ENCODE results near the gene RAPGEF1. TPM values are rescaled to one million over a fixed set of nuclear protein-coding genes. Genes with fewer than 3 reads are reported as not detected.

Gene RAPGEF1
- total and polyA plus RNA-seq, 9 donors: 17.0 to 64.4 (median 36.4) TPM

GRCh38 chr9:131583337-131583645 is 156.6 kb downstream of the RAPGEF1 start:
- TF ChIP-seq POLR2A (IDR thresholded peaks at IDR 0.05) (no peak), EP300 (IDR thresholded peaks at IDR 0.05) (no peak), CTCF (IDR thresholded peaks at IDR 0.05) (no peak)
- Histone ChIP-seq H3K4me3 (no peak overlapping the region), H3K27ac (no peak overlapping the region), H3K9me3 (no peaks in the 10 kb centered on the region), H3K27me3 (no peaks in the 10 kb centered on the region), H3K36me3 (no peaks in the 10 kb centered on the region), H3K4me1 (ENCODE audit: insufficient read depth) (no peaks in the 10 kb centered on the region)
- DNase-seq: no peak
- intact Hi-C loops (cut with DNase I): no loop called here
- WGBS, 3 donors: 74 to 87% (median 76%) methylated on average over 5 of the region's 5 CpGs

- Histone ChIP-seq H3K27ac (no peak overlapping the region), H3K36me3 (no peaks in the 10 kb centered on the region), H3K4me1 (ENCODE audit: insufficient read depth) (no peaks in the 10 kb centered on the region), H3K9me3 (no peaks in the 10 kb centered on the region), H3K4me3 (no peak overlapping the region), H3K27me3 (no peaks in the 10 kb centered on the region)
- 90 to 93% (median 90%) methylated on average over 27 of the region's 27 CpGs for WGBS, 3 donors
- TF ChIP-seq CTCF (IDR thresholded peaks at IDR 0.05) (no peak), POLR2A (IDR thresholded peaks at IDR 0.05) (no peak), EP300 (IDR thresholded peaks at IDR 0.05) (no peak)
- intact Hi-C loops (cut with DNase I): no loop called here
- DNase-seq: no peak
Measured at GRCh38 chr9:131582466-131583336, 157.2 kb downstream of the RAPGEF1 start.

GRCh38 chr9:131582056-131582455 is 157.8 kb downstream of the RAPGEF1 start:
- no peak overlapping the region for H3K27ac ChIP-seq
- H3K9me3 ChIP-seq: no peaks in the 10 kb centered on the region
- no peaks in the 10 kb centered on the region for H3K27me3 ChIP-seq
- DNase-seq: no peak
- no peaks in the 10 kb centered on the region for H3K36me3 ChIP-seq
- H3K4me1 ChIP-seq (ENCODE audit: insufficient read depth): no peaks in the 10 kb centered on the region
- 84 to 91% (median 90%) methylated on average over 10 of the region's 10 CpGs for WGBS, 3 donors
- H3K4me3 ChIP-seq: no peak overlapping the region
- no peak for TF ChIP-seq POLR2A (IDR thresholded peaks at IDR 0.05)
- TF ChIP-seq CTCF (IDR thresholded peaks at IDR 0.05): no peak
- TF ChIP-seq EP300 (IDR thresholded peaks at IDR 0.05): no peak
- intact Hi-C loops (cut with DNase I): no loop called here

GRCh38 chr9:131580358-131580757 is 159.5 kb downstream of the RAPGEF1 start:
- no peak overlapping the region for H3K27ac ChIP-seq
- 93 to 96% (median 96%) methylated on average over 9 of the region's 9 CpGs for WGBS, 3 donors
- H3K4me1 ChIP-seq (ENCODE audit: insufficient read depth): no peaks in the 10 kb centered on the region
- H3K36me3 ChIP-seq: no peaks in the 10 kb centered on the region
- no peak for DNase-seq
- TF ChIP-seq EP300 (IDR thresholded peaks at IDR 0.05) (no peak), CTCF (IDR thresholded peaks at IDR 0.05) (no peak), POLR2A (IDR thresholded peaks at IDR 0.05) (no peak)
- intact Hi-C loops (cut with DNase I): no loop called here
- H3K9me3 ChIP-seq: no peaks in the 10 kb centered on the region
- no peak overlapping the region for H3K4me3 ChIP-seq
- H3K27me3 ChIP-seq: no peaks in the 10 kb centered on the region

Measured in ovary (tissue), 9 donors.